NCI-H526 treated with DMSO at 0.1 percent for 48 hours (cell line): ENCODE results near the gene C4orf36.

Source experiments
- DNase-seq: peaks from one replicate; lab custom pipeline; 2025; lab: John Stamatoyannopoulos, UW

C4orf36 gene

GRCh38 chr4:86891762-86892635, at the start of gene C4orf36:
Gene C4orf36 (minus strand): TSS chr4:86892422. CDS start chr4:86891520, 902 bp downstream.
- DNase-seq, result peak; percentile 53

GRCh38 chr4:86940920-86941460, 48.8 kb upstream of the C4orf36 start:
- DNase-seq, result no peak

GRCh38 chr4:86939729-86940575, 47.7 kb upstream of the C4orf36 start:
- DNase-seq, result peak; percentile 83

GRCh38 chr4:86938771-86939520, 46.7 kb upstream of the C4orf36 start:
- DNase-seq, result no peak

GRCh38 chr4:86935853-86936733, 43.9 kb upstream of the C4orf36 start:
- peak; percentile 59 for DNase-seq

GRCh38 chr4:86935566-86935852, 43.3 kb upstream of the C4orf36 start:
- DNase-seq, result no peak

GRCh38 chr4:86934771-86935565, 42.7 kb upstream of the C4orf36 start, which contains the start of gene AFF1:
Gene AFF1 (plus strand): TSS chr4:86935011. CDS start chr4:86948534, 13,523 bp downstream.
- DNase-seq, result peak; percentile 57

GRCh38 chr4:86934147-86934770, 42.0 kb upstream of the C4orf36 start:
- peak; percentile 48 for DNase-seq

- no peak for DNase-seq
These were observed 36.4 kb upstream of the C4orf36 start for GRCh38 chr4:86928400-86929255.

- no peak for DNase-seq
These were observed 35.7 kb upstream of the C4orf36 start for GRCh38 chr4:86927843-86928395.

- no peak for DNase-seq
These were observed 34.3 kb upstream of the C4orf36 start for GRCh38 chr4:86926435-86927086.

GRCh38 chr4:86924811-86925210, 32.6 kb upstream of the C4orf36 start:
- no peak for DNase-seq

GRCh38 chr4:86921608-86922252, 29.5 kb upstream of the C4orf36 start:
- no peak for DNase-seq

- DNase-seq, result no peak
These were observed 27.5 kb upstream of the C4orf36 start for GRCh38 chr4:86919561-86920223.

GRCh38 chr4:86918539-86919072, 26.4 kb upstream of the C4orf36 start:
- no peak for DNase-seq
